K562 (cell line): Measurements from ENCODE around the gene CNGA3. TPM values are rescaled to one million over a fixed set of nuclear protein-coding genes. Genes with fewer than 3 reads are reported as not detected.

Source experiments
- ARID1B ChIP-seq: fragments of 450-650 bp; IDR thresholded peaks from 2 replicates; pipeline ENCODE4 v1.6.1; 2016; ENCODE audit warnings: antibody characterized with exemption, mild to moderate bottlenecking, inconsistent platforms
- BRCA1 ChIP-seq, 2 experiments: fragments of 450-650 bp in 1 of 2; sonication (generic) in 1 of 2; formaldehyde crosslinking in 1 of 2; IDR thresholded peaks; 2 replicates each; pipeline versions ENCODE4 v1.5.0 to v1.6.1; 2017 to 2020; ENCODE audit warnings: mild to moderate bottlenecking in 1 of 2, missing genetic modification reagents in 1 of 2
- EGR1 ChIP-seq: fragments of 450-650 bp; conservative IDR thresholded peaks from 2 replicates; pipeline ENCODE4 v1.6.1; 2017; ENCODE audit warnings: mild to moderate bottlenecking
- FOXK2 ChIP-seq, 2 experiments: fragments of 450-650 bp; IDR thresholded peaks in 1 of 2; conservative IDR thresholded peaks in 1 of 2; 2 replicates each; pipeline ENCODE4 v1.6.1; 2016; ENCODE audit warnings: low read depth in 2 of 2, mild to moderate bottlenecking in 1 of 2
- polyA plus RNA-seq, 8 experiments: library from polyadenylated mRNA; depleted of rRNA in 4 of 8; stranded (reverse) in 5 of 8; unstranded in 3 of 8; fragments of >200 nt; fragmentation: Nextera tagmentation in 2 of 8; fragmentation: Illumina TruSeq in 1 of 8; extraction: Ambion mirVana in 2 of 8; extraction: Trizol in 1 of 8; gene quantifications; 2 replicates each; pipeline versions ENCODE4 v1.2.1 to v1.2.3, GENCODE V29; 2011 to 2014; ENCODE audit warnings: inconsistent platforms in 1 of 8, missing spikeins in 1 of 8
- total RNA-seq, 7 experiments: library from RNA; depleted of rRNA in 6 of 7; stranded (reverse); fragments of >200 nt in 6 of 7; fragmentation: Illumina TruSeq in 2 of 7; extraction: Trizol in 2 of 7; gene quantifications; 2 replicates each; pipeline versions ENCODE4 v1.2.1 to v1.2.3, GENCODE V29; 2011 to 2021; ENCODE audit warnings: low replicate concordance in 1 of 7
- TF ChIP-seq, protein P1 (sequence below), 2 experiments: fragments of 450-650 bp; formaldehyde crosslinking in 1 of 2; IDR thresholded peaks; 2 replicates each; pipeline versions ENCODE4 v1.4.0 to v1.6.1; 2014 to 2020; ENCODE audit warnings: mild to moderate bottlenecking in 2 of 2, borderline replicate concordance in 1 of 2, low read depth in 1 of 2
- TF ChIP-seq, protein P2 (sequence below): fragments of 450-650 bp; IDR thresholded peaks from 2 replicates; pipeline ENCODE4 v1.6.1; 2016; ENCODE audit warnings: antibody characterized with exemption

CNGA3 gene
- total and polyA plus RNA-seq, 9 of the 15 experiments (the other 6 are each of a cell fraction or from before 2014, with no cell fraction given): not detected

DNA sequence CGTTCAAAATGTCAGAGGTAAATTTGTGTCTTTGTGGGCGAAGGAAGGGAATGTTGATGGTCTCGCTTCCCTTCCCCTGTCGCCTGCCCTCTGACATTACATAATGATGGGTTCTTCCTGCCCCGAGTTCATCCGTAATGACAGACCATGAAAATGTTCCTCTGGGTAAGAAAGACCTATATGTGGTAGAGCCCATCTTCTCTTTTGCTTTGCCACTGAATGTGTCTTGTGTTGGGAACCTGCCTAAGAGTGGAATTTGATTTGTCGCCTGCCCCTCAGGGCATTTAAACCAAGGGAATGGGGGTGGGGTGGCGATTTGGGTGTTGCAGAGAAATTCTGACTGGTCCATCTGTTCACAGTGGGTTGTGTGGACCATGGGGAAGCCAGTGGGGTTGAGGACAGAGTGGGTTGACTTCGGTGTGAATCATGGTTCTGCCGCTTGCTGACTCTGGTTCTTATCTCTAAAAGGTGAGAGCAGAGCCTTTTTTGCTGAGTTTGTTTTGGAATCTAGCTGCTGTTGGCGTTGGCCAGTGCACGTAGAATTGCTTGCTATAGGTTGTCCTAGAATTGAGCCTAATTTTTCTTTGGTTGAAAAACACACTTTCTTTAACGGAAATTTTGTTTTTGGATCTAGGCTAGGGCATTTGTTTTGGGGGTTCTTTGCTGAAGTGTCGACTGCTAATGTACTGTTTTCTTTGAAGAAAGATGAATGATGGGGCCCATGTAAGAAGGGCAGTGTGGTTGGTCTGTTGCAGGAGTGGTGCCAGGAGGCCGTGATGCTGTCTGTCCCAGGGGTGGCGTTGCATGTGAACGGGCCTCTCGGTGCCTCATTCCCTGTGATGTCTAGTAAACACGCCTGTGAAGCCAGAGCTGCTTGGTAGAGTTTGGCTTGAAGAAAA lies 99.7 kb downstream of the CNGA3 start (continued):
- TF ChIP-seq EGR1: no peak; the same call in 1 of the 2 replicates
- no peak for TF ChIP-seq BRCA1 (IDR thresholded peaks at IDR 0.05)
- no peak for TF ChIP-seq BRCA1 (CRISPR knock-in tag; IDR thresholded peaks at IDR 0.05)
- TF ChIP-seq, protein P1, sequence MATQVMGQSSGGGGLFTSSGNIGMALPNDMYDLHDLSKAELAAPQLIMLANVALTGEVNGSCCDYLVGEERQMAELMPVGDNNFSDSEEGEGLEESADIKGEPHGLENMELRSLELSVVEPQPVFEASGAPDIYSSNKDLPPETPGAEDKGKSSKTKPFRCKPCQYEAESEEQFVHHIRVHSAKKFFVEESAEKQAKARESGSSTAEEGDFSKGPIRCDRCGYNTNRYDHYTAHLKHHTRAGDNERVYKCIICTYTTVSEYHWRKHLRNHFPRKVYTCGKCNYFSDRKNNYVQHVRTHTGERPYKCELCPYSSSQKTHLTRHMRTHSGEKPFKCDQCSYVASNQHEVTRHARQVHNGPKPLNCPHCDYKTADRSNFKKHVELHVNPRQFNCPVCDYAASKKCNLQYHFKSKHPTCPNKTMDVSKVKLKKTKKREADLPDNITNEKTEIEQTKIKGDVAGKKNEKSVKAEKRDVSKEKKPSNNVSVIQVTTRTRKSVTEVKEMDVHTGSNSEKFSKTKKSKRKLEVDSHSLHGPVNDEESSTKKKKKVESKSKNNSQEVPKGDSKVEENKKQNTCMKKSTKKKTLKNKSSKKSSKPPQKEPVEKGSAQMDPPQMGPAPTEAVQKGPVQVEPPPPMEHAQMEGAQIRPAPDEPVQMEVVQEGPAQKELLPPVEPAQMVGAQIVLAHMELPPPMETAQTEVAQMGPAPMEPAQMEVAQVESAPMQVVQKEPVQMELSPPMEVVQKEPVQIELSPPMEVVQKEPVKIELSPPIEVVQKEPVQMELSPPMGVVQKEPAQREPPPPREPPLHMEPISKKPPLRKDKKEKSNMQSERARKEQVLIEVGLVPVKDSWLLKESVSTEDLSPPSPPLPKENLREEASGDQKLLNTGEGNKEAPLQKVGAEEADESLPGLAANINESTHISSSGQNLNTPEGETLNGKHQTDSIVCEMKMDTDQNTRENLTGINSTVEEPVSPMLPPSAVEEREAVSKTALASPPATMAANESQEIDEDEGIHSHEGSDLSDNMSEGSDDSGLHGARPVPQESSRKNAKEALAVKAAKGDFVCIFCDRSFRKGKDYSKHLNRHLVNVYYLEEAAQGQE (IDR thresholded peaks at IDR 0.05; ENCODE audit: borderline replicate concordance): peak; percentile 27; the same call in 1 of the 2 replicates
- TF ChIP-seq, protein P1 (CRISPR knock-in tag; IDR thresholded peaks at IDR 0.05; ENCODE audit: low read depth): no peak
- 0 out of 4 replicates have a peak, but pooled peaks of 1 of the 2 experiments have one; percentile 4 for TF ChIP-seq FOXK2 (conservative IDR thresholded peaks at IDR 0.05 in 1 of 2, IDR thresholded peaks at IDR 0.05 in 1 of 2; ENCODE audit: low read depth in 2 of 2)
- peak; percentile 45 for TF ChIP-seq ARID1B
- TF ChIP-seq, protein P2, sequence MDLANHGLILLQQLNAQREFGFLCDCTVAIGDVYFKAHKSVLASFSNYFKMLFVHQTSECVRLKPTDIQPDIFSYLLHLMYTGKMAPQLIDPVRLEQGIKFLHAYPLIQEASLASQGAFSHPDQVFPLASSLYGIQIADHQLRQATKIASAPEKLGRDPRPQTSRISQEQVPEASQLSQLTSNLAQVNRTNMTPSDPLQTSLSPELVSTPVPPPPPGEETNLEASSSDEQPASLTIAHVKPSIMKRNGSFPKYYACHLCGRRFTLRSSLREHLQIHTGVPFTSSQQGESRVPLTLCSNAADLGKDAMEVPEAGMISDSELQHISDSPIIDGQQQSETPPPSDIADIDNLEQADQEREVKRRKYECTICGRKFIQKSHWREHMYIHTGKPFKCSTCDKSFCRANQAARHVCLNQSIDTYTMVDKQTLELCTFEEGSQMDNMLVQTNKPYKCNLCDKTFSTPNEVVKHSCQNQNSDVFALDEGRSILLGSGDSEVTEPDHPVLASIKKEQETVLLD: 0 out of 2 replicates have a peak, but pooled peaks have one; percentile 48
